Bronchial epithelial cell (primary cell): ENCODE measurements around the gene SURF2. TPM values are rescaled to one million over a fixed set of nuclear protein-coding genes. Genes with fewer than 3 reads are reported as not detected.
A peak's percentile ranks its signal among the peaks of the same experiment; 100 is the strongest.

ENCODE experiments used
- DNase-seq: peaks from one replicate; pipeline ENCODE4 v3.0.0-alpha.2; 2010; ENCODE audit warnings: low read depth
- FAIRE-seq: peaks from 2 replicates; lab custom pipeline; 2011; peaks lifted over from hg19 to GRCh38; lab: Jason Lieb, UNC
- H3K27me3 ChIP-seq: 2 replicates; pipeline ENCODE4 v1.5.1; 2011; ENCODE audit warnings: low read length; ENCODE audit not compliant: control insufficient read depth, insufficient read depth
- H3K36me3 ChIP-seq: 2 replicates; pipeline ENCODE4 v1.5.1; 2011; ENCODE audit warnings: low read length; ENCODE audit not compliant: control insufficient read depth, insufficient read depth
- H3K4me3 ChIP-seq: 2 replicates; pipeline ENCODE4 v1.5.1; 2011; ENCODE audit warnings: mild to moderate bottlenecking, low read depth, low read length, control low read depth
- total RNA-seq: library from RNA; depleted of rRNA; stranded (reverse); fragments of >200 nt; gene quantifications from 2 replicates; pipeline ENCODE4 v1.2.1, GENCODE V29; 2014
- TF ChIP-seq, protein P1 (sequence below): IDR thresholded peaks from 2 replicates; pipeline ENCODE4 v1.5.1; 2011; ENCODE audit warnings: mild to moderate bottlenecking, moderate library complexity, low read length, control low read depth, inconsistent platforms; ENCODE audit not compliant: insufficient read depth, severe bottlenecking

SURF2 gene
- total RNA-seq, 1 donor from 2014 or later: 46.6 TPM

DNA sequence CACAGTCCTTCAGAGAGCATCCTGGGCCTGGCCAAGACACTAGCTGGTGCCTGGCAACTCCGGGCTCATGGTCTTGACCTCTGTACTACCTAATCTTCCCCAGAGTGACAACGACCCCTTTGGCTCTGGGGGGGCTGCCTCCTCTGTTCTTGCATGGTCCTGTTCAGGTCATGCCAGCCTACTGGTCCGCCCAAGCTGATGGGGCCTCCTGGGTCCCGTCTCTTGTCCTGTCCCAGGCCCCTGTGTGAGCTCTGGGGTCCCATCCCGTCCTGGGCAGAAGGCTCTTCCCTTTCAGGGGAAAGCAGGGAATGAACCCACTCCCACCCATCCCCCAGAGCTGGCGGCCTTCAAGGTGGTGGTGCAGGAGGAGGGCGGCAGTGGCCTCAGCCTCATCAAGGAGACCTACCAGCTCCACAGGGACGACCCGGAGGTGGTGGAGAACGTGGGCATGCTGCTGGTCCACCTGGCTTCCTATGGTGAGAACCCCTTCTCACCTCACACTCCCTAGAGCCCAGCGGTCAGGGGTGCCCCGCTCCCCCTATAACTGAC lies 48.2 kb downstream of the SURF2 start:
- peaks cover 16% of the 10 kb centered on the region for H3K36me3 ChIP-seq
- no peak for DNase-seq
- TF ChIP-seq, protein P1, sequence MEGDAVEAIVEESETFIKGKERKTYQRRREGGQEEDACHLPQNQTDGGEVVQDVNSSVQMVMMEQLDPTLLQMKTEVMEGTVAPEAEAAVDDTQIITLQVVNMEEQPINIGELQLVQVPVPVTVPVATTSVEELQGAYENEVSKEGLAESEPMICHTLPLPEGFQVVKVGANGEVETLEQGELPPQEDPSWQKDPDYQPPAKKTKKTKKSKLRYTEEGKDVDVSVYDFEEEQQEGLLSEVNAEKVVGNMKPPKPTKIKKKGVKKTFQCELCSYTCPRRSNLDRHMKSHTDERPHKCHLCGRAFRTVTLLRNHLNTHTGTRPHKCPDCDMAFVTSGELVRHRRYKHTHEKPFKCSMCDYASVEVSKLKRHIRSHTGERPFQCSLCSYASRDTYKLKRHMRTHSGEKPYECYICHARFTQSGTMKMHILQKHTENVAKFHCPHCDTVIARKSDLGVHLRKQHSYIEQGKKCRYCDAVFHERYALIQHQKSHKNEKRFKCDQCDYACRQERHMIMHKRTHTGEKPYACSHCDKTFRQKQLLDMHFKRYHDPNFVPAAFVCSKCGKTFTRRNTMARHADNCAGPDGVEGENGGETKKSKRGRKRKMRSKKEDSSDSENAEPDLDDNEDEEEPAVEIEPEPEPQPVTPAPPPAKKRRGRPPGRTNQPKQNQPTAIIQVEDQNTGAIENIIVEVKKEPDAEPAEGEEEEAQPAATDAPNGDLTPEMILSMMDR: no peak
- FAIRE-seq: no peak
- no peaks in the 10 kb centered on the region for H3K27me3 ChIP-seq
- H3K4me3 ChIP-seq: no peak overlapping the region

DNA sequence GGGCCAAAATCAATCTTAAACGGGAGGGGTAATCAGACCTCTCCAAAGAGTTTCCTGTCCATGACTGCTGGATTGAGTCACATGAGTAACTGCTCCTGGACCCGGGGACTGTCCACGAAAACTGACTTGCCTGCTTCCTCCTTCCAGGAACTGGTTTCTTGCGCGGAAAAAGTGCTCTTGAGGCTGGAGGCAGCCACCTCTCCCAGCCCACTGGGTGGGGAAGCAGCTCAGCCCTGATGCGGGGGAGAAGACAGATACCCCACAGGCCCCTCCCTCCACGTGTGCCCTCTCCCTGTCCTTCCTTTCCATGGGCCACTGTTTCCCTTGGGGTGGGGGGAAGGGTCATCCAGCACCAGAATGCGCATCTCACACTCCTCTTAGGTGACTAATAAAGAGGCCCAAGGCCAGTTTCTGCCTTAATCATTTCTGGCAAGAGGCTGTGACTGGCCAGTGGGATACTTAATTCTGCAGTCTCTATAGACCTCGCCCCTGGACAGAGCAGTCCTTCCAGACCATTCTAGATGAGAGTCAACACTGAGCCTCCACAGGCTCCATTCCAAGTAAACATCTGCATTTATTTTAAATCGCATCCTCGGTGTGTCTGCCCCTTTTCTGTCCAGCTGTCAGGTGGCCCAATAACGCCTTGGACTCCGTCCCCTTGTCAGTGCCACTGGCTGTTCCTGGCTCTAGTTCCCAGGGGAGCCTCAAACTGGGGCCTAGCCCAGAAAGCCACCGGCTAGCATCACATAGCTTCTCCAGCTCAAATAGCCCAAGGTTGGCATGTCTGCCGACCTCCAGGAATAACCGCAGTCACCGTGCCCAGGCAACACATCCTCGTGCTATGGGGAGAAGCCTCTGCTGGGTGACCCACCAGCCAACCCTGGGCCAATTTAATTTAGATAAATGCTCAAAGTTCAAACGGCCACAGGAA lies 49.4 kb downstream of the SURF2 start:
- TF ChIP-seq, protein P1: no peak
- Histone ChIP-seq H3K27me3 (no peaks in the 10 kb centered on the region), H3K36me3 (peaks cover 26% of the 10 kb centered on the region), H3K4me3 (no peak overlapping the region)
- DNase-seq (no peak), FAIRE-seq (no peak)

DNA sequence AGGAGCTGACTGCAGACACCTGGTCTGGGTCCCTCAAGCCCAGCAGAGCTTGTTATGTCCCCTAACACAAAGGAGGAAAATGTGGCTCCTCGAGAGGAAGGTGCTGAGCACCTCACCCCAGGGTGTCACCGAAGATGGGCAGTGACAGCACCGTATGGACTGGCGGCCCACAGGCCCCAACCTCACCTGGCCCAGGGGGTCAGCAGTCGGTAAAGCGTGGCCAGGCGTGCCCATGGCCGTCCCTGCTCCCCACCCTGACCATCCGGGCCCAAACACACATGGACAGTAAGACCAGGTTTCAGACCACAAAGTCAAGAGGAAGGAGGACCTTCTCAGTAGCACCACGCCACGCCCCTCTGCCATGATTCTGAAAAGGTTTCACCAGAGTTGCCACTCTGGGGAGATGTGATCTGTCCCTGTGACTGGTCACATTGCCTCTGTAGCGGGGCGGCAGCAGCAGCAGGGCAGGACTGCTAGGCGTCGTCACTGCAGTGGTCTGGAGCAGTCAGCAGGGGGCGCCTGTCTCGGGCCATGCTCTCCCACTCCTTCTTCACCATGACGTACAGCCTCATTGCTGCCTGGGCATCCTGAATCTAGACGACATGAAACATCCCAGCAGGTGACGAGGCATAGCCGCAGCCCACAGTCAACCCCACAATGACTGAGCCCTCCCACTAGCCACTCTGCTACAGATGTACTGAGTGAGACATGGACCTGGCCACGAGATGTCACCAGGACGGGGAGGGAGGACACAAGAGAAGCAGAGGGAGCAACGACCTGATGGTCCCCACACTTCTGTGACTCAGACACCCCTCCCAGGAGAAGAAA lies 50.3 kb downstream of the SURF2 start:
- FAIRE-seq (peak; percentile 95), DNase-seq (peak; percentile 62)
- TF ChIP-seq, protein P1: peak; percentile 99

DNA sequence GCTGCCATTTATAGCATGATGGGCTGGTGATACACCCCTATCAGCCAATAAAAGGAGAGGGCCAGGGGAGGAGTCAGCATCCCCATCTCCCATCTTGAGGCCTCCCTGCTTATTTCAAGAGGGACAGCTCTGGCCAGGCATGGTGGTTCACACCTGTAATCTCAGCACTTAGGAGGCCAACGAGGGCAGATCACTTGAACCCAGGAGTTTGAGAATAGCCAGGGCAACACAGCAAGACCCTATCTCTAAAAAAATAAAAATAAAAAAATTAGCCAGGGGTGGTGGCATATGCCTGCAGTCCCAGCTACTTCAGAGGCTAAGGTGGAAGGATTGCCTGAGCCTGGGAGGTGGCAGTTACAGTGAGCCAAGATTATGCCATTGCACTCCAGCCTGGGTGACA lies 51.7 kb downstream of the SURF2 start:
- DNase-seq (no peak), FAIRE-seq (no peak)
- Histone ChIP-seq H3K36me3 (peaks cover 33% of the 10 kb centered on the region), H3K27me3 (no peaks in the 10 kb centered on the region), H3K4me3 (no peak overlapping the region)
- TF ChIP-seq, protein P1: no peak

More for the DNA sequence above, 50.3 kb downstream of the SURF2 start:
- no peak overlapping the region for H3K4me3 ChIP-seq
- no peaks in the 10 kb centered on the region for H3K27me3 ChIP-seq
- peaks cover 27% of the 10 kb centered on the region for H3K36me3 ChIP-seq

Other genes with a start within 250 kb of the SURF2 start
- gene RALGDS, start 235.3 kb upstream of the SURF2 start, total RNA-seq: 18.7 and 21.1 TPM in 2 replicates
- 1.0 and 1.1 TPM in 2 replicates for gene GBGT1, start 192.6 kb upstream of the SURF2 start, total RNA-seq
- gene OBP2B, start 147.3 kb upstream of the SURF2 start, total RNA-seq: not detected in 2 replicates
- gene ABO, start 81.3 kb upstream of the SURF2 start, total RNA-seq: 1.8 and 1.9 TPM in 2 replicates
- 9.0 and 11.1 TPM in 2 replicates for gene SURF6, start 20.4 kb upstream of the SURF2 start, total RNA-seq
- gene MED22, start 8.4 kb upstream of the SURF2 start, total RNA-seq: 17.5 and 21.3 TPM in 2 replicates
- 2,200 and 3,023 TPM in 2 replicates for gene RPL7A, start 8.3 kb upstream of the SURF2 start, total RNA-seq
- gene SURF1, start 63 bp upstream of the SURF2 start, total RNA-seq: 23.4 and 44.5 TPM in 2 replicates
- gene SURF4, start 19.5 kb downstream of the SURF2 start, total RNA-seq: 269 and 295 TPM in 2 replicates
- under 0.01 and 0.38 TPM in 2 replicates for gene STKLD1, start 19.8 kb downstream of the SURF2 start, total RNA-seq
- 13.7 and 15.5 TPM in 2 replicates for gene REXO4, start 61.5 kb downstream of the SURF2 start, total RNA-seq
- 0.53 and 1.0 TPM in 2 replicates for gene ADAMTS13, start 65.8 kb downstream of the SURF2 start, total RNA-seq
- 5.5 and 9.2 TPM in 2 replicates for gene CACFD1, start 103.4 kb downstream of the SURF2 start, total RNA-seq
- gene SLC2A6, start 122.5 kb downstream of the SURF2 start, total RNA-seq: 2.6 and 2.9 TPM in 2 replicates
- not detected in 2 replicates for gene MYMK, start 168.4 kb downstream of the SURF2 start, total RNA-seq
- gene ADAMTSL2, start 178.2 kb downstream of the SURF2 start, total RNA-seq: not detected in 2 replicates